ENCODE results near the gene C1orf159.

DNA sequence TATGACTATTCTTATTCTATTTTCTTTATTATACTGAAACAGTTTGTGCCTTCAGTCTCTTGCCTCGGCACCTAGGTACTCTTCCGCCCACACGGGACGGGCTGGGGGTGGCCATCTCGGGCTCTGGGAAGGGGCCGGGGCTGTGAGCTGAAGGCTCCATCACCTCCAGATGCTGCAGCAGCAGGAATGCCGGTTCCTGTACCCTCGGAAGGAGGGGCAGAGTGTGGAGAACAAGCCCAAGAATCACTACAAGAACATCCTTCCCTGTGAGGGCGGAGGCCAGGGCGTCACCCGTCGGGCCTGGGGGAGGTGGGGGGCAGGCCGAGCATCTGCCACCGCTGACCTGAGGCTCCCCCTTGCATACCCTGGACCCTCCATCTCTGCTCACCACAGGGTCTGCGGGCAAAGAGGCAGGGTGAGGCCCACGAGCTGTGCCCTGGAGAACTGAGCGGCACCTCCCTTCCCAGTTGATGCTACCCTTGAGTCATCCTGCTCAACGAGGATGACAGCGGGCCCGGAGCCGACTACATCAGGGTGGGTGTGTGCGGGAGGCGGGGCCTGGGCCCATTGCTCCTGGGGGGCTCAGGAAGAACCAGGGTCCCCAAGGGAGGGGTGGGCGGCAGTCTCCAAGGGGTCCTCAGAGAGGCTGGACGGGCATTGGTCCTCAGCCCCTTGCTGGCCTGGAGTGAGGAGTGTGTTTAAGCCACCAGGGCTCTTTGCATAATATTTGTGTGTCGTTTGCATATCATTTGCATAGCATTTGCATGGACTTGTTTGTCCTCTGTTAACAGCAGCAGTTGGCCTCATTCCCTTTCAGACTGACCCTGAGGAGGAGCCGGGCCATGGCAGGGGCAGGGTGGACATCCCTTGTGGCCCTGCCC lies 49.2 kb downstream of the C1orf159 start:
- TF ChIP-seq, protein P1, sequence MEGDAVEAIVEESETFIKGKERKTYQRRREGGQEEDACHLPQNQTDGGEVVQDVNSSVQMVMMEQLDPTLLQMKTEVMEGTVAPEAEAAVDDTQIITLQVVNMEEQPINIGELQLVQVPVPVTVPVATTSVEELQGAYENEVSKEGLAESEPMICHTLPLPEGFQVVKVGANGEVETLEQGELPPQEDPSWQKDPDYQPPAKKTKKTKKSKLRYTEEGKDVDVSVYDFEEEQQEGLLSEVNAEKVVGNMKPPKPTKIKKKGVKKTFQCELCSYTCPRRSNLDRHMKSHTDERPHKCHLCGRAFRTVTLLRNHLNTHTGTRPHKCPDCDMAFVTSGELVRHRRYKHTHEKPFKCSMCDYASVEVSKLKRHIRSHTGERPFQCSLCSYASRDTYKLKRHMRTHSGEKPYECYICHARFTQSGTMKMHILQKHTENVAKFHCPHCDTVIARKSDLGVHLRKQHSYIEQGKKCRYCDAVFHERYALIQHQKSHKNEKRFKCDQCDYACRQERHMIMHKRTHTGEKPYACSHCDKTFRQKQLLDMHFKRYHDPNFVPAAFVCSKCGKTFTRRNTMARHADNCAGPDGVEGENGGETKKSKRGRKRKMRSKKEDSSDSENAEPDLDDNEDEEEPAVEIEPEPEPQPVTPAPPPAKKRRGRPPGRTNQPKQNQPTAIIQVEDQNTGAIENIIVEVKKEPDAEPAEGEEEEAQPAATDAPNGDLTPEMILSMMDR (IDR thresholded peaks at IDR 0.05; ENCODE audit: low read length) = no peak
- no peak for TF ChIP-seq EZH2 (optimal IDR thresholded peaks at IDR 0.05; ENCODE audit: low read depth, low read length)
